Lung (tissue), 12 donors: Measurements from ENCODE around the gene PDGFC. TPM values are rescaled to one million over a fixed set of nuclear protein-coding genes. Genes with fewer than 3 reads are reported as not detected.

Experiments used
- ATAC-seq: fragments of 200-7000 bp; cut with Tn5 transposase; one replicate; pipeline ENCODE4 v1.9.1; 2020; ENCODE audit warnings: moderate number of reproducible peaks; ENCODE audit not compliant: insufficient read depth, low FRiP score
- DNase-seq, 3 donors: peaks; one replicate each; pipeline ENCODE4 v3.0.0-alpha.2; 2013 to 2017
- H3K27ac ChIP-seq, 2 donors: one replicate each; pipeline ENCODE4 v1.5.1; 2013; ENCODE audit warnings: mild to moderate bottlenecking in 2 of 2, moderate library complexity in 2 of 2, control low read depth in 1 of 2, inconsistent platforms in 1 of 2, low read depth in 1 of 2, low read length in 1 of 2
- H3K27me3 ChIP-seq, 3 donors: one replicate each; pipeline ENCODE4 v1.5.1; 2013; ENCODE audit warnings: low read length in 2 of 3; ENCODE audit not compliant: control insufficient read depth in 3 of 3, insufficient read depth in 3 of 3
- H3K36me3 ChIP-seq, 4 donors: one replicate each; pipeline ENCODE4 v1.5.1; 2013; ENCODE audit warnings: low read length in 4 of 4, mild to moderate bottlenecking in 1 of 4, moderate library complexity in 1 of 4; ENCODE audit not compliant: control insufficient read depth in 4 of 4, insufficient read depth in 4 of 4
- H3K4me1 ChIP-seq, 5 donors: one replicate each; pipeline ENCODE4 v1.5.1; 2013; ENCODE audit warnings: low read length in 5 of 5, mild to moderate bottlenecking in 2 of 5, moderate library complexity in 1 of 5; ENCODE audit not compliant: control insufficient read depth in 5 of 5, insufficient read depth in 5 of 5
- H3K4me3 ChIP-seq: one replicate; pipeline ENCODE4 v1.5.1; 2013; ENCODE audit warnings: mild to moderate bottlenecking, control low read depth, moderate library complexity
- H3K9ac ChIP-seq, 2 donors: one replicate each; pipeline ENCODE4 v1.5.1; 2013; ENCODE audit warnings: low read length in 2 of 2, control low read depth in 1 of 2; ENCODE audit not compliant: insufficient read depth in 1 of 2
- H3K9me3 ChIP-seq, 4 donors: one replicate each; pipeline ENCODE4 v1.5.1; 2013; ENCODE audit warnings: low read length in 3 of 4, mild to moderate bottlenecking in 1 of 4, moderate library complexity in 1 of 4; ENCODE audit not compliant: control insufficient read depth in 4 of 4, insufficient read depth in 3 of 4
- WGBS, 2 donors: extraction: QIAGEN DNeasy Blood & Tissue Kit; methylation state at CpG; one replicate each; pipeline ENCODE4 v1.1.7; 2013; 5-methylcytosine and 5-hydroxymethylcytosine counted together
- polyA plus RNA-seq, 2 donors: library from polyadenylated mRNA; stranded (reverse); fragments of 200-250 nt; gene quantifications; one replicate each; pipeline ENCODE4 v1.2.1, GENCODE V29; 2013
- total RNA-seq, 2 donors: library from RNA; depleted of rRNA in 1 of 2; stranded (reverse); fragments of >200 nt in 1 of 2; gene quantifications; one replicate each; pipeline ENCODE4 v1.2.1, GENCODE V29; 2014 to 2021
- TF ChIP-seq, protein P1 (sequence below): IDR thresholded peaks from 2 replicates; pipeline ENCODE4 v1.5.1; 2012; ENCODE audit warnings: mild to moderate bottlenecking; ENCODE audit errors: control extremely low read depth, extremely low read depth
- donor health status: control.
- donor health status: control.
- donor health status: Bipolar disorder and iron deficiency.
- donor health status: healthy.
- donor health status: DM: yes; HTN: yes; CAD: no.

Gene PDGFC
- total and polyA plus RNA-seq, 4 donors = 4.5 to 56.0 (median 11.7) TPM

DNA sequence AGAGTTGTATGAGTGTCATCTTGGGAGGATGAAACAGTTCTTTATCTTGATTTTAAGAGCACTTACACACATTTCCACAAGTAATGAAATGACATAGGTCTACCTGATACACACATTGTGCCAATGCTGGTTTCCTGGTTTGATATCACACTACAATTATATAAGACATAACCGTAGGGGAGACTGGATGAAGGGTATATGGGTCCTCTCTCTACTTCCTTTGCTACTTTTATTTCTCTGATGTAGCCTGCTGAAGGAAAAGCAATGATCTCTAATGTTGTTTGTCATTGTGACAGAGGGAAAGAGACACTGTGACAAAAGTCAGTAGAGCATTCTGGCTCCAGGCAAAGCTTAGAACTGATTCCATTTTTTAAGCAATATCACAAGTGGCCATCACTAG, 238.0 kb downstream of the PDGFC start:
- H3K9me3 ChIP-seq = peaks cover 0 to 14% (median 5%) of the 10 kb centered on the region in 4 donors
- 86 to 88% methylated on average over 1 of the region's 1 CpG for WGBS, 2 donors
- ATAC-seq = no peak
- no peaks in the 10 kb centered on the region for H3K4me1 ChIP-seq
- DNase-seq = no peak
- TF ChIP-seq, protein P1, sequence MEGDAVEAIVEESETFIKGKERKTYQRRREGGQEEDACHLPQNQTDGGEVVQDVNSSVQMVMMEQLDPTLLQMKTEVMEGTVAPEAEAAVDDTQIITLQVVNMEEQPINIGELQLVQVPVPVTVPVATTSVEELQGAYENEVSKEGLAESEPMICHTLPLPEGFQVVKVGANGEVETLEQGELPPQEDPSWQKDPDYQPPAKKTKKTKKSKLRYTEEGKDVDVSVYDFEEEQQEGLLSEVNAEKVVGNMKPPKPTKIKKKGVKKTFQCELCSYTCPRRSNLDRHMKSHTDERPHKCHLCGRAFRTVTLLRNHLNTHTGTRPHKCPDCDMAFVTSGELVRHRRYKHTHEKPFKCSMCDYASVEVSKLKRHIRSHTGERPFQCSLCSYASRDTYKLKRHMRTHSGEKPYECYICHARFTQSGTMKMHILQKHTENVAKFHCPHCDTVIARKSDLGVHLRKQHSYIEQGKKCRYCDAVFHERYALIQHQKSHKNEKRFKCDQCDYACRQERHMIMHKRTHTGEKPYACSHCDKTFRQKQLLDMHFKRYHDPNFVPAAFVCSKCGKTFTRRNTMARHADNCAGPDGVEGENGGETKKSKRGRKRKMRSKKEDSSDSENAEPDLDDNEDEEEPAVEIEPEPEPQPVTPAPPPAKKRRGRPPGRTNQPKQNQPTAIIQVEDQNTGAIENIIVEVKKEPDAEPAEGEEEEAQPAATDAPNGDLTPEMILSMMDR = no peak
- no peak overlapping the region for H3K9ac ChIP-seq
- no peaks in the 10 kb centered on the region for H3K36me3 ChIP-seq
- H3K4me3 ChIP-seq = no peak overlapping the region
- no peaks in the 10 kb centered on the region for H3K27me3 ChIP-seq
- H3K27ac ChIP-seq = no peak overlapping the region

DNA sequence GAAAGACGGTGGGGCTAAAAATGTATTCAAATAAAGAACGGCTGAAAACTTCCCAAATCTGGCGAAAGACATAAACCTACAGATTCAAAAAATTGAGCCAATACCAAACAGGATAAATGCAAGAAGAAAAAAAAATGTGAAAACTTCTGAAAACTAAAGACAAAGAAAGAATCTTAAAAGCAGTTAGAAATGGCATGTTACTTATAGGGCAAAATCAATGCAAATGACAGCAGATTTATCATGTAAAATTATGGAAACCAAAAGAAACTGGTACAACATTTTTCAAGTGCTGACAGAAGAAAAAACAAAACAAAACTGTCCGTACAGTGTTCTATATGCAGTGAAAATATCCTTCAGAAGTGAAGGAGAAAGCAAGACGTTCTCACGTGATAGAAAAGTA, 239.0 kb downstream of the PDGFC start:
- Histone ChIP-seq H3K4me1 (no peaks in the 10 kb centered on the region), H3K36me3 (no peaks in the 10 kb centered on the region), H3K9ac (no peak overlapping the region), H3K4me3 (no peak overlapping the region), H3K27ac (no peak overlapping the region), H3K9me3 (peaks cover 0 to 11% (median 4%) of the 10 kb centered on the region in 4 donors), H3K27me3 (no peaks in the 10 kb centered on the region)
- TF ChIP-seq, protein P1 = no peak
- WGBS, 2 donors = 93 to 95% methylated on average over 6 of the region's 6 CpGs
- ATAC-seq (no peak), DNase-seq (no peak)

DNA sequence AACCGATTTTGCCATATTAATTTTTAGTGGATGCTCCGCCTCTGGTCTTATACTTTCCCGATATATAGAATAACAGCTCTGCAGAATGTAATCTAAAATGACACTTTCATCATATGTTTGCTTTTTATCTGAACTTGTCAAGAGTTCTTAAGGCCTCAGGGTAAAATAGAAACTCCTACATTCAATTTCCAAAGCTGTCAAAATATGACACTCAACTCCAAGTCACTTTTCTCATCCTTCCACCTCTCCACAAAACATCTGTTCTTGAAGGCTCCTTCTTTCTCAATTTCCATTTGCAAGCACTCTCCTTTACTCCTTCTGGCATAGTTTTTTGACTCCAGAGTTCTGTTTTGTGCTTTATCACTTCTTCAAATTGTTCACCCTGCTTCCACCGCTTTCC, 242.2 kb downstream of the PDGFC start:
- ATAC-seq (no peak), DNase-seq (no peak)
- TF ChIP-seq, protein P1 = no peak
- peaks cover 0 to 10% (median 2%) of the 10 kb centered on the region in 4 donors for H3K9me3 ChIP-seq
- 87 to 90% methylated on average over 4 of the region's 4 CpGs for WGBS, 2 donors
- H3K36me3 ChIP-seq = no peaks in the 10 kb centered on the region
- no peak overlapping the region for H3K27ac ChIP-seq
- H3K4me3 ChIP-seq = no peak overlapping the region
- no peaks in the 10 kb centered on the region for H3K27me3 ChIP-seq
- H3K9ac ChIP-seq = no peak overlapping the region
- H3K4me1 ChIP-seq = peaks cover 0 to 2% (median 0%) of the 10 kb centered on the region in 5 donors

DNA sequence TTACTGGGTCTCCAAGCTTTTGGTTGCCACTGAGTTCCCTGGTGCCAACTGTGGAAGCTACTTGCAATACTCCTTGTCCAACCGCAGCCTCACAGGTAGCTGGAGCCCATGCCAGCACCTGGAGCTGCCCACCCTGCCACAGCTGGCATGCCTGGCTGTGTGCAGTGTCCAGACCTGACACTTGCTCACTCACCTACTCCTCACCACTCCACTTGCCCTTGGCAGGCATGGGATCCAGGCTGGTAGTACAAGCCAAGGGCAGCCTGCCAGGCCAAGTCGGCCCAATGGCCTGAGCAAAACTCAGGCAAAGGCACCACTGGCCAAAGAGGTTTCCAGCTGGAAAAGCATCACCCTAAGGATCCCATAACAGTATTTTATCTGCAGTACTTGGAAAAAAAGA, 246.3 kb downstream of the PDGFC start:
- 84 to 86% methylated on average over 2 of the region's 2 CpGs for WGBS, 2 donors
- TF ChIP-seq, protein P1 = no peak
- Histone ChIP-seq H3K27me3 (no peaks in the 10 kb centered on the region), H3K36me3 (no peaks in the 10 kb centered on the region), H3K9me3 (peaks cover 0 to 4% (median 0%) of the 10 kb centered on the region in 4 donors), H3K4me3 (no peak overlapping the region), H3K9ac (no peak overlapping the region), H3K27ac (no peak overlapping the region), H3K4me1 (peaks cover 0 to 2% (median 0%) of the 10 kb centered on the region in 5 donors)
- ATAC-seq (no peak), DNase-seq (no peak)
